ENCODE results near the gene FXYD6.

DNA sequence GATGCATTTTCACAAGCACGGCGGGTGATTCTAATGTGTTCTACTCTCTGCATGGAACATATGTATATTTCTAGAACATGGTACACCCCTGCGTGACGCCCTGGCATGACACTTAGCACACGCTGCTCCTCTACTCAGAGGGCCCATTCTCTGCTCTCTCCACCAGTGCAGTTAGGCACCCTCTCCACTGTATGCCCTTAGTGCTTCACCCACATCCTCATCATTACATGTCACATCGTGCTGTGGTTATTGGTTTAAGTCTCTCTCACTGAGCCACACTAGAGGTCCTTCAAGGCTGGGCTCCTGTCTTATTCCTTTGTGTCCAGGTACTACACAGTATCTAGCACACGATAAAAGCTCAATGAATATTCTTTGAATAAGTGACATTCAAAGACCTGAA lies 36.0 kb upstream of the FXYD6 start:
- TF ChIP-seq, protein P1, sequence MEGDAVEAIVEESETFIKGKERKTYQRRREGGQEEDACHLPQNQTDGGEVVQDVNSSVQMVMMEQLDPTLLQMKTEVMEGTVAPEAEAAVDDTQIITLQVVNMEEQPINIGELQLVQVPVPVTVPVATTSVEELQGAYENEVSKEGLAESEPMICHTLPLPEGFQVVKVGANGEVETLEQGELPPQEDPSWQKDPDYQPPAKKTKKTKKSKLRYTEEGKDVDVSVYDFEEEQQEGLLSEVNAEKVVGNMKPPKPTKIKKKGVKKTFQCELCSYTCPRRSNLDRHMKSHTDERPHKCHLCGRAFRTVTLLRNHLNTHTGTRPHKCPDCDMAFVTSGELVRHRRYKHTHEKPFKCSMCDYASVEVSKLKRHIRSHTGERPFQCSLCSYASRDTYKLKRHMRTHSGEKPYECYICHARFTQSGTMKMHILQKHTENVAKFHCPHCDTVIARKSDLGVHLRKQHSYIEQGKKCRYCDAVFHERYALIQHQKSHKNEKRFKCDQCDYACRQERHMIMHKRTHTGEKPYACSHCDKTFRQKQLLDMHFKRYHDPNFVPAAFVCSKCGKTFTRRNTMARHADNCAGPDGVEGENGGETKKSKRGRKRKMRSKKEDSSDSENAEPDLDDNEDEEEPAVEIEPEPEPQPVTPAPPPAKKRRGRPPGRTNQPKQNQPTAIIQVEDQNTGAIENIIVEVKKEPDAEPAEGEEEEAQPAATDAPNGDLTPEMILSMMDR (IDR thresholded peaks at IDR 0.05), result no peak
- no peak for TF ChIP-seq EZH2 (IDR thresholded peaks at IDR 0.05)
- TF ChIP-seq EZH2phosphoT487 (IDR thresholded peaks at IDR 0.05), result no peak

Measured in neural progenitor cell (in vitro differentiated cells).